Measurements from ENCODE around the gene KRT13.

DNA sequence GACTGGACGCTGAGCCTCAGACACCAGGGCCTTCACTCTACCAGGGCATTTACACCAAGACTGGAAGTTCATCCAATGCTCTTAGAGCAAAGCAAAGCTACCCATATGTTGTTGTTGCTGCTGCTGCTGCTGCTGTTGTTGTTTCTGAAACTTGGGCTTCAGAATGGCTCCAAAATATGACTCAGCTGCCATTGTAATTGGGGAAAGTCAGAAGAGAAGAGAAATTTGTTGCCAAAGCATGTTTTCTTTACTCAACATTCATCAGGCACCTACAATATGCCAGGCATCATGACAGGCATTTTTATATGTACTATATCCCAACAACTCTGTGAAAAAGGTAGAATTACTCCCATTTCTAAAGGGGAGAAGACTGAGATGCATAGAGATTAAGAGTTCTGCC, 50.2 kb downstream of the KRT13 start:
- TF ChIP-seq, protein P1, sequence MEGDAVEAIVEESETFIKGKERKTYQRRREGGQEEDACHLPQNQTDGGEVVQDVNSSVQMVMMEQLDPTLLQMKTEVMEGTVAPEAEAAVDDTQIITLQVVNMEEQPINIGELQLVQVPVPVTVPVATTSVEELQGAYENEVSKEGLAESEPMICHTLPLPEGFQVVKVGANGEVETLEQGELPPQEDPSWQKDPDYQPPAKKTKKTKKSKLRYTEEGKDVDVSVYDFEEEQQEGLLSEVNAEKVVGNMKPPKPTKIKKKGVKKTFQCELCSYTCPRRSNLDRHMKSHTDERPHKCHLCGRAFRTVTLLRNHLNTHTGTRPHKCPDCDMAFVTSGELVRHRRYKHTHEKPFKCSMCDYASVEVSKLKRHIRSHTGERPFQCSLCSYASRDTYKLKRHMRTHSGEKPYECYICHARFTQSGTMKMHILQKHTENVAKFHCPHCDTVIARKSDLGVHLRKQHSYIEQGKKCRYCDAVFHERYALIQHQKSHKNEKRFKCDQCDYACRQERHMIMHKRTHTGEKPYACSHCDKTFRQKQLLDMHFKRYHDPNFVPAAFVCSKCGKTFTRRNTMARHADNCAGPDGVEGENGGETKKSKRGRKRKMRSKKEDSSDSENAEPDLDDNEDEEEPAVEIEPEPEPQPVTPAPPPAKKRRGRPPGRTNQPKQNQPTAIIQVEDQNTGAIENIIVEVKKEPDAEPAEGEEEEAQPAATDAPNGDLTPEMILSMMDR (conservative IDR thresholded peaks at IDR 0.05; ENCODE audit: low read depth, low read length): no peak
- TF ChIP-seq EZH2 (IDR thresholded peaks at IDR 0.05; ENCODE audit: low read length, unreplicated experiment): no peak

Measured in PC-3 (cell line).